ENCODE results near the gene NFIA. TPM values are rescaled to one million over a fixed set of nuclear protein-coding genes. Genes with fewer than 3 reads are reported as not detected.

Gene NFIA
- total and polyA plus RNA-seq, 9 of the 15 experiments (the other 6 are each of a cell fraction or from before 2014, with no cell fraction given), result 5.3 to 24.9 (median 9.8) TPM

DNA sequence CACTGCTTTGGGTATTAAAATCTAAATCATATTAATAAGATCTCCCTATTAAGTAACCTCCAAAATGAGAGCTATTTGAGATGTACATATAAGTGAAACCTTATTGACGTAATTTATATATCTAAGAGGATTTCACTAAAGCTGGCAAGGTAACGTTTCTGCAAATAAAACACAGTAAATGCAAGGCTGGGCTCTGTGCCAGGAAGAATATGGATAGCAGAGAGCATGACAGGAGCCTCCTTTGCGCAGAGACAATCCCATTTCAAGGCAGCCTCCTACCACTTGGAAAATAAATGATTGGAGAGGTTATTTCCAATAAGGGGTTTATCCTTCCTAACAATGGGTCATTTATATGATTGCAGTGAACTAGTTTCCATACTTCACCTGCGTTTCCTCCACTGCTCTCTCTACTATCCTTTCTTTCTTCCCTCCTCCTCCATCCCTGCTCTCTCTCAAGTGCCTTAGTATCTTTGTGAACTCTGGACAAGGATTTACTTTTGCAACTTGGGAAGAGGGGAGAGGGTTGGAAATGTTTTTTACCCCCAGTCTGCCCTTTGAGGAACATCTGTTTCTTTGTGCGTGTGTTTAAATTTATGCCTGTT lies 3.0 kb upstream of the NFIA start:
- DNase-seq (ENCODE audit: extremely low read depth in 1 of 4, low spot score in 3 of 4), result peak in 1 of 4 experiments; percentile 71
- 12% methylated on average over 5 of the region's 5 CpGs for WGBS (ENCODE audit: insufficient coverage, low coverage, missing lambda C conversion rate)
- ATAC-seq, result no peak
- Histone ChIP-seq H3K27ac (ENCODE audit: extremely low read depth, low read depth, low read length) (peak overlapping the region; percentile 70), H3K9me1 (ENCODE audit: control insufficient read depth, insufficient read depth, low read length) (no peaks in the 10 kb centered on the region), H3K4me2 (ENCODE audit: insufficient read depth, low read length) (peak overlapping the region; percentile 69), H4K20me1 (replicated peaks; ENCODE audit: control insufficient read depth, insufficient read depth, low read length) (no peaks in the 10 kb centered on the region), H3K27me3 (ENCODE audit: control insufficient read depth in 2 of 2, insufficient read depth in 2 of 2, low read length in 2 of 2) (no peaks in the 10 kb centered on the region), H3K9me3 (replicated peaks; ENCODE audit: control insufficient read depth, insufficient read depth, low read depth, low read length) (no peaks in the 10 kb centered on the region), H3K4me3 (no peak overlapping the region; the same call in 1 of the 2 replicates), H3K9ac (ENCODE audit: insufficient read depth in 1 of 2, low read depth in 2 of 2, low read length in 2 of 2) (peak overlapping the region; percentile 21 to 49; a peak in 2 of 4 replicates), H2AFZ (ENCODE audit: low read depth, low read length) (peak overlapping the region; percentile 84), H3K4me1 (replicated peaks in 1 of 2; ENCODE audit: control insufficient read depth in 2 of 2, insufficient read depth in 2 of 2, low read length in 2 of 2) (peaks cover 12 to 36% of the 10 kb centered on the region in 2 experiments; a peak in 4 of 5 replicates), H3K36me3 (ENCODE audit: control insufficient read depth, insufficient read depth, low read length) (no peaks in the 10 kb centered on the region), H3K79me2 (ENCODE audit: control insufficient read depth, insufficient read depth, low read length) (peaks cover 21% of the 10 kb centered on the region)
- intact Hi-C loops (cut with micrococcal nuclease) (loop anchor here (2.0 kb wide), 2 partner anchors 61 to 373 kb away; no protein-coding TSS in a partner anchor), in situ Hi-C loops (cut with MboI) (no loop called here)
- ChIA-PET CTCF (ENCODE audit: low intra/inter-chr PET ratio) (interaction anchor here (0.6 to 0.8 kb wide), 2 partner anchors 9 to 239 kb away, joined by 3 read pairs; no protein-coding TSS in a partner anchor), POLR2A (interaction anchor here (0.9 to 2.9 kb wide), 7 partner anchors 9 to 152 kb away, joined by 3 to 18 read pairs (median 4); no protein-coding TSS in a partner anchor)
- BruUV-seq (replicated peaks), result no TSS peak
- no peak for FAIRE-seq
- TF ChIP-seq NFRKB (IDR thresholded peaks at IDR 0.05; ENCODE audit: low read depth) (no peak), ERF (CRISPR knock-in tag; IDR thresholded peaks at IDR 0.05) (no peak), OTX1 (CRISPR knock-in tag; IDR thresholded peaks at IDR 0.05) (no peak), KAT2B (IDR thresholded peaks at IDR 0.05; ENCODE audit: low read depth, low read length) (no peak), NFIC (IDR thresholded peaks at IDR 0.05) (peak; percentile 89), HDGF (IDR thresholded peaks at IDR 0.05) (0 out of 2 replicates have a peak, but pooled peaks have one; percentile 85), JUN (IDR thresholded peaks at IDR 0.05; ENCODE audit: borderline replicate concordance, low read depth, low read length) (no peak), JUN (CRISPR knock-in tag; IDR thresholded peaks at IDR 0.05; ENCODE audit: borderline replicate concordance) (no peak), ZNF311 (CRISPR knock-in tag; IDR thresholded peaks at IDR 0.05) (0 out of 2 replicates have a peak, but pooled peaks have one; percentile 41), CAMTA2 (CRISPR knock-in tag; conservative IDR thresholded peaks at IDR 0.05) (no peak), ZNF551 (CRISPR knock-in tag; IDR thresholded peaks at IDR 0.05) (no peak), NCOA1 (IDR thresholded peaks at IDR 0.05; ENCODE audit: low read depth) (0 out of 2 replicates have a peak, but pooled peaks have one; percentile 16)
- TF ChIP-seq, protein P1, sequence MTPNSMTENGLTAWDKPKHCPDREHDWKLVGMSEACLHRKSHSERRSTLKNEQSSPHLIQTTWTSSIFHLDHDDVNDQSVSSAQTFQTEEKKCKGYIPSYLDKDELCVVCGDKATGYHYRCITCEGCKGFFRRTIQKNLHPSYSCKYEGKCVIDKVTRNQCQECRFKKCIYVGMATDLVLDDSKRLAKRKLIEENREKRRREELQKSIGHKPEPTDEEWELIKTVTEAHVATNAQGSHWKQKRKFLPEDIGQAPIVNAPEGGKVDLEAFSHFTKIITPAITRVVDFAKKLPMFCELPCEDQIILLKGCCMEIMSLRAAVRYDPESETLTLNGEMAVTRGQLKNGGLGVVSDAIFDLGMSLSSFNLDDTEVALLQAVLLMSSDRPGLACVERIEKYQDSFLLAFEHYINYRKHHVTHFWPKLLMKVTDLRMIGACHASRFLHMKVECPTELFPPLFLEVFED (CRISPR knock-in tag; conservative IDR thresholded peaks at IDR 0.05), result 0 out of 2 replicates have a peak, but pooled peaks have one; percentile 40
- TF ChIP-seq, protein P2, sequence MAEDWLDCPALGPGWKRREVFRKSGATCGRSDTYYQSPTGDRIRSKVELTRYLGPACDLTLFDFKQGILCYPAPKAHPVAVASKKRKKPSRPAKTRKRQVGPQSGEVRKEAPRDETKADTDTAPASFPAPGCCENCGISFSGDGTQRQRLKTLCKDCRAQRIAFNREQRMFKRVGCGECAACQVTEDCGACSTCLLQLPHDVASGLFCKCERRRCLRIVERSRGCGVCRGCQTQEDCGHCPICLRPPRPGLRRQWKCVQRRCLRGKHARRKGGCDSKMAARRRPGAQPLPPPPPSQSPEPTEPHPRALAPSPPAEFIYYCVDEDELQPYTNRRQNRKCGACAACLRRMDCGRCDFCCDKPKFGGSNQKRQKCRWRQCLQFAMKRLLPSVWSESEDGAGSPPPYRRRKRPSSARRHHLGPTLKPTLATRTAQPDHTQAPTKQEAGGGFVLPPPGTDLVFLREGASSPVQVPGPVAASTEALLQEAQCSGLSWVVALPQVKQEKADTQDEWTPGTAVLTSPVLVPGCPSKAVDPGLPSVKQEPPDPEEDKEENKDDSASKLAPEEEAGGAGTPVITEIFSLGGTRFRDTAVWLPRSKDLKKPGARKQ (CRISPR knock-in tag; IDR thresholded peaks at IDR 0.05), result no peak
- TF ChIP-seq, protein P3, sequence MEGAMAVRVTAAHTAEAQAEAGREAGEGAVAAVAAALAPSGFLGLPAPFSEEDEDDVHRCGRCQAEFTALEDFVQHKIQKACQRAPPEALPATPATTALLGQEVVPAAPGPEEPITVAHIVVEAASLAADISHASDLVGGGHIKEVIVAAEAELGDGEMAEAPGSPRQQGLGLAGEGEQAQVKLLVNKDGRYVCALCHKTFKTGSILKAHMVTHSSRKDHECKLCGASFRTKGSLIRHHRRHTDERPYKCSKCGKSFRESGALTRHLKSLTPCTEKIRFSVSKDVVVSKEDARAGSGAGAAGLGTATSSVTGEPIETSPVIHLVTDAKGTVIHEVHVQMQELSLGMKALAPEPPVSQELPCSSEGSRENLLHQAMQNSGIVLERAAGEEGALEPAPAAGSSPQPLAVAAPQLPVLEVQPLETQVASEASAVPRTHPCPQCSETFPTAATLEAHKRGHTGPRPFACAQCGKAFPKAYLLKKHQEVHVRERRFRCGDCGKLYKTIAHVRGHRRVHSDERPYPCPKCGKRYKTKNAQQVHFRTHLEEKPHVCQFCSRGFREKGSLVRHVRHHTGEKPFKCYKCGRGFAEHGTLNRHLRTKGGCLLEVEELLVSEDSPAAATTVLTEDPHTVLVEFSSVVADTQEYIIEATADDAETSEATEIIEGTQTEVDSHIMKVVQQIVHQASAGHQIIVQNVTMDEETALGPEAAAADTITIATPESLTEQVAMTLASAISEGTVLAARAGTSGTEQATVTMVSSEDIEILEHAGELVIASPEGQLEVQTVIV (CRISPR knock-in tag; IDR thresholded peaks at IDR 0.05; ENCODE audit: borderline replicate concordance), result no peak
- TF ChIP-seq, protein P4, sequence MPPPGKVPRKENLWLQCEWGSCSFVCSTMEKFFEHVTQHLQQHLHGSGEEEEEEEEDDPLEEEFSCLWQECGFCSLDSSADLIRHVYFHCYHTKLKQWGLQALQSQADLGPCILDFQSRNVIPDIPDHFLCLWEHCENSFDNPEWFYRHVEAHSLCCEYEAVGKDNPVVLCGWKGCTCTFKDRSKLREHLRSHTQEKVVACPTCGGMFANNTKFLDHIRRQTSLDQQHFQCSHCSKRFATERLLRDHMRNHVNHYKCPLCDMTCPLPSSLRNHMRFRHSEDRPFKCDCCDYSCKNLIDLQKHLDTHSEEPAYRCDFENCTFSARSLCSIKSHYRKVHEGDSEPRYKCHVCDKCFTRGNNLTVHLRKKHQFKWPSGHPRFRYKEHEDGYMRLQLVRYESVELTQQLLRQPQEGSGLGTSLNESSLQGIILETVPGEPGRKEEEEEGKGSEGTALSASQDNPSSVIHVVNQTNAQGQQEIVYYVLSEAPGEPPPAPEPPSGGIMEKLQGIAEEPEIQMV (tag; conservative IDR thresholded peaks at IDR 0.05; ENCODE audit: low read depth), result no peak
